HCT116 (cell line): ENCODE results near the gene NFKBIL1.

Source experiments
- CEBPB ChIP-seq: IDR thresholded peaks from 2 replicates; pipeline ENCODE4 v1.6.1; 2012; ENCODE audit warnings: low read depth
- EZH2 ChIP-seq: fragments of 200-600 bp; sonication (generic); IDR thresholded peaks from 2 replicates; pipeline ENCODE4 v1.6.1; 2017; ENCODE audit warnings: antibody characterized with exemption, mixed run types
- POLR2AphosphoS5 ChIP-seq: IDR thresholded peaks from 2 replicates; pipeline ENCODE4 v1.6.1; 2011; ENCODE audit warnings: mild to moderate bottlenecking, low read depth, low read length, moderate library complexity
- RAD21 ChIP-seq: IDR thresholded peaks from 2 replicates; pipeline ENCODE4 v1.6.1; 2012; ENCODE audit warnings: low read depth, mild to moderate bottlenecking
- TF ChIP-seq, protein P1 (sequence below), 3 experiments: fragments of 200-600 bp in 1 of 3; sonication (generic) in 1 of 3; IDR thresholded peaks in 2 of 3; conservative IDR thresholded peaks in 1 of 3; 2 replicates each; pipeline ENCODE4 v1.5.1; 2012 to 2017; ENCODE audit warnings: low read depth in 2 of 3, low read length in 2 of 3, antibody characterized with exemption in 1 of 3, borderline replicate concordance in 1 of 3, control low read depth in 1 of 3, mild to moderate bottlenecking in 1 of 3, mixed read lengths in 1 of 3, mixed run types in 1 of 3, moderate library complexity in 1 of 3; ENCODE audit not compliant: insufficient read depth in 1 of 3

DNA sequence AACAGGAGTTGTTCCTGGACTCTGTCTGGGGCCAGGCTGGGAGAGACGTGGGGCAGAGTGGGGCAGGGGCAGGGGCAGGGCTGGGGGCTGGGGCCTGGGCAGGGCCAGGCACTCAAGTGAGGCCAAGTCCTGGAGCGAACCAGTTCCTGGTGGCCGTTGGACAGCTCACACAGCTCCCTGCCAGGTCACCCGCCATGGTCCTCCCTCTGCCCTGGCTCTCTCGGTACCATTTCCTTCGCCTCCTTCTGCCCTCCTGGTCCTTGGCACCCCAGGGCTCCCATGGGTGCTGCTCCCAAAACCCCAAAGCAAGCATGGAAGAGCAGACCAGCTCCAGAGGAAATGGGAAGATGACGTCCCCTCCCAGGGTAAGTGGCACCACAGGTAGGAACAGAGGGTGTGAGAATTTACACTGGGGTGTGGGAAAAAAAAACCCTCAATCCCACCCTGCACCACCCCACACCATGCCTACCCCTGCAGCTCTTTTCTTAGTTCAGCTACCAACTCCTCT lies 18.5 kb upstream of the NFKBIL1 start, which contains the start of gene MCCD1:
- TF ChIP-seq EZH2 (no peak), CEBPB (no peak), POLR2AphosphoS5 (peak; percentile 34), RAD21 (no peak)
- TF ChIP-seq, protein P1, sequence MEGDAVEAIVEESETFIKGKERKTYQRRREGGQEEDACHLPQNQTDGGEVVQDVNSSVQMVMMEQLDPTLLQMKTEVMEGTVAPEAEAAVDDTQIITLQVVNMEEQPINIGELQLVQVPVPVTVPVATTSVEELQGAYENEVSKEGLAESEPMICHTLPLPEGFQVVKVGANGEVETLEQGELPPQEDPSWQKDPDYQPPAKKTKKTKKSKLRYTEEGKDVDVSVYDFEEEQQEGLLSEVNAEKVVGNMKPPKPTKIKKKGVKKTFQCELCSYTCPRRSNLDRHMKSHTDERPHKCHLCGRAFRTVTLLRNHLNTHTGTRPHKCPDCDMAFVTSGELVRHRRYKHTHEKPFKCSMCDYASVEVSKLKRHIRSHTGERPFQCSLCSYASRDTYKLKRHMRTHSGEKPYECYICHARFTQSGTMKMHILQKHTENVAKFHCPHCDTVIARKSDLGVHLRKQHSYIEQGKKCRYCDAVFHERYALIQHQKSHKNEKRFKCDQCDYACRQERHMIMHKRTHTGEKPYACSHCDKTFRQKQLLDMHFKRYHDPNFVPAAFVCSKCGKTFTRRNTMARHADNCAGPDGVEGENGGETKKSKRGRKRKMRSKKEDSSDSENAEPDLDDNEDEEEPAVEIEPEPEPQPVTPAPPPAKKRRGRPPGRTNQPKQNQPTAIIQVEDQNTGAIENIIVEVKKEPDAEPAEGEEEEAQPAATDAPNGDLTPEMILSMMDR (IDR thresholded peaks at IDR 0.05 in 2 of 3, conservative IDR thresholded peaks at IDR 0.05 in 1 of 3; ENCODE audit: borderline replicate concordance in 1 of 3, insufficient read depth in 1 of 3, low read depth in 2 of 3, low read length in 2 of 3): no peak
